Keratinocyte (primary cell): ENCODE measurements around the gene EME2. TPM values are rescaled to one million over a fixed set of nuclear protein-coding genes. Genes with fewer than 3 reads are reported as not detected.
A peak's percentile ranks its signal among the peaks of the same experiment; 100 is the strongest.

Experiments
- DNase-seq: peaks from one replicate; pipeline ENCODE4 v3.0.0-alpha.2; 2011; ENCODE audit warnings: low read depth, missing footprints, low spot score
- FAIRE-seq: peaks from 2 replicates; lab custom pipeline; 2011; peaks lifted over from hg19 to GRCh38; lab: Jason Lieb, UNC
- H2AFZ ChIP-seq: 2 replicates; pipeline ENCODE4 v1.6.0; 2012; ENCODE audit warnings: low read length, control low read depth, inconsistent platforms; ENCODE audit not compliant: control insufficient read depth
- H3K27ac ChIP-seq: 2 replicates; pipeline ENCODE4 v1.5.1; 2011; ENCODE audit warnings: low read length; ENCODE audit not compliant: control insufficient read depth, insufficient read depth
- H3K27me3 ChIP-seq: 3 replicates; pipeline ENCODE4 v1.6.0; 2011; ENCODE audit warnings: low read length; ENCODE audit not compliant: control insufficient read depth, insufficient read depth; ENCODE audit errors: extremely low read depth
- H3K36me3 ChIP-seq, 2 experiments: 2 replicates in 1 of 2; 3 replicates in 1 of 2; pipeline ENCODE4 v1.5.1; 2011; ENCODE audit warnings: low read length in 2 of 2, mild to moderate bottlenecking in 1 of 2; ENCODE audit not compliant: control insufficient read depth in 2 of 2, insufficient read depth in 2 of 2; ENCODE audit errors: extremely low read depth in 1 of 2
- H3K4me1 ChIP-seq: 3 replicates; pipeline ENCODE4 v1.5.1; 2011; ENCODE audit warnings: low read length; ENCODE audit not compliant: control insufficient read depth, insufficient read depth; ENCODE audit errors: extremely low read depth
- H3K4me2 ChIP-seq: 3 replicates; pipeline ENCODE4 v1.6.0; 2011; ENCODE audit warnings: low read depth, low read length; ENCODE audit not compliant: control insufficient read depth, insufficient read depth; ENCODE audit errors: extremely low read depth
- H3K4me3 ChIP-seq, 3 experiments: fragments of 200-600 bp in 1 of 3; sonication (generic) in 1 of 3; 2 replicates in 2 of 3; 3 replicates in 1 of 3; pipeline ENCODE4 v1.5.1; 2011 to 2016; ENCODE audit warnings: low read length in 3 of 3, mild to moderate bottlenecking in 3 of 3, control low read depth in 2 of 3, inconsistent platforms in 1 of 3, low read depth in 1 of 3, mixed read lengths in 1 of 3, mixed run types in 1 of 3, moderate library complexity in 1 of 3; ENCODE audit not compliant: control insufficient read depth in 2 of 3, insufficient read depth in 2 of 3; ENCODE audit errors: extremely low read depth in 1 of 3
- H3K79me2 ChIP-seq: 2 replicates; pipeline ENCODE4 v1.6.0; 2012; ENCODE audit warnings: low read length; ENCODE audit not compliant: control insufficient read depth, insufficient read depth
- H3K9ac ChIP-seq: 3 replicates; pipeline ENCODE4 v1.6.0; 2011; ENCODE audit warnings: low read length; ENCODE audit not compliant: control insufficient read depth, insufficient read depth; ENCODE audit errors: extremely low read depth
- H3K9me1 ChIP-seq: 3 replicates; pipeline ENCODE4 v1.6.0; 2011; ENCODE audit warnings: low read length; ENCODE audit not compliant: control insufficient read depth, insufficient read depth; ENCODE audit errors: extremely low read depth
- H3K9me3 ChIP-seq: 2 replicates; pipeline ENCODE4 v1.5.1; 2012; ENCODE audit warnings: low read depth, low read length; ENCODE audit not compliant: control insufficient read depth
- H4K20me1 ChIP-seq: 3 replicates; pipeline ENCODE4 v1.6.0; 2011; ENCODE audit warnings: low read length; ENCODE audit not compliant: control insufficient read depth, insufficient read depth; ENCODE audit errors: extremely low read depth
- CTCF ChIP-seq, 3 experiments: IDR thresholded peaks in 1 of 3; conservative IDR thresholded peaks in 1 of 3; optimal IDR thresholded peaks in 1 of 3; 2 replicates in 2 of 3; 3 replicates in 1 of 3; pipeline versions ENCODE3 to v1.5.1; 2011; ENCODE audit warnings: low read length in 3 of 3, mild to moderate bottlenecking in 3 of 3, moderate library complexity in 2 of 3, control low read depth in 1 of 3, inconsistent platforms in 1 of 3; ENCODE audit not compliant: insufficient read depth in 2 of 3; ENCODE audit errors: extremely low read depth in 1 of 3
- EZH2 ChIP-seq: IDR thresholded peaks from one replicate; pipeline ENCODE4 v1.6.1; 2012; ENCODE audit warnings: inconsistent platforms, mild to moderate bottlenecking, low read length, moderate library complexity
- dilution Hi-C: fragments of 300-500 bp; cut with MboI; formaldehyde crosslinking; loops from one replicate; pipeline ENCODE4 v1.7.0; 2020; ENCODE audit warnings: low sequenced_read_pairs; ENCODE audit not compliant: extremely low pct_ligation_motif_present
- polyA plus RNA-seq, 5 experiments: library from polyadenylated mRNA; depleted of rRNA in 3 of 5; stranded (reverse) in 3 of 5; stranded (forward) in 1 of 5; unstranded in 1 of 5; fragments of >200 nt; gene quantifications; 1 replicate in 1 of 5; 2 replicates in 3 of 5; 3 replicates in 1 of 5; pipeline versions ENCODE4 v1.2.1 to v1.2.3, GENCODE V29; 2011 to 2012; ENCODE audit warnings: missing spikeins in 2 of 5, low read depth in 1 of 5, low replicate concordance in 1 of 5

The EME2 gene
- polyA plus RNA-seq, 1 donor (not counting 4 experiments of a cell fraction or from before 2014, with no cell fraction given): 6.3 TPM

- Histone ChIP-seq H3K4me2 (no peak overlapping the region), H3K9me1 (no peaks in the 10 kb centered on the region), H3K9me3 (no peaks in the 10 kb centered on the region), H3K4me3 (no peak overlapping the region), H3K9ac (no peak overlapping the region), H4K20me1 (no peaks in the 10 kb centered on the region), H3K36me3 (peaks cover 17 to 34% of the 10 kb centered on the region in 2 experiments), H3K27me3 (no peaks in the 10 kb centered on the region), H3K27ac (no peak overlapping the region), H2AFZ (no peak overlapping the region), H3K79me2 (no peaks in the 10 kb centered on the region), H3K4me1 (peaks cover 3% of the 10 kb centered on the region)
- FAIRE-seq (no peak), DNase-seq (no peak)
- TF ChIP-seq CTCF (optimal IDR thresholded peaks at IDR 0.05 in 1 of 3, IDR thresholded peaks at IDR 0.05 in 1 of 3, conservative IDR thresholded peaks at IDR 0.05 in 1 of 3; ENCODE audit: extremely low read depth in 1 of 3, insufficient read depth in 2 of 3, low read length in 3 of 3) (no peak), EZH2 (no peak)
- dilution Hi-C loops: no loop called here
Measured at GRCh38 chr16:1762879-1763520, 9.6 kb upstream of the EME2 start.

- Histone ChIP-seq H3K79me2 (no peaks in the 10 kb centered on the region), H3K9ac (no peak overlapping the region), H3K4me2 (no peak overlapping the region), H3K9me1 (no peaks in the 10 kb centered on the region), H3K36me3 (peaks cover 17 to 34% of the 10 kb centered on the region in 2 experiments), H4K20me1 (no peaks in the 10 kb centered on the region), H3K27ac (no peak overlapping the region), H3K4me1 (peaks cover 3% of the 10 kb centered on the region), H2AFZ (no peak overlapping the region), H3K4me3 (no peak overlapping the region), H3K27me3 (no peaks in the 10 kb centered on the region), H3K9me3 (no peaks in the 10 kb centered on the region)
- TF ChIP-seq EZH2: no peak
- TF ChIP-seq CTCF (optimal IDR thresholded peaks at IDR 0.05 in 1 of 3, IDR thresholded peaks at IDR 0.05 in 1 of 3, conservative IDR thresholded peaks at IDR 0.05 in 1 of 3; ENCODE audit: extremely low read depth in 1 of 3, insufficient read depth in 2 of 3, low read length in 3 of 3): peak; percentile 37 to 87 (median 60)
- FAIRE-seq: no peak
- dilution Hi-C loops: no loop called here
- no peak for DNase-seq
Measured at GRCh38 chr16:1763521-1764511, 8.8 kb upstream of the EME2 start.
